Measurements from ENCODE around the gene BABAM1. TPM values are rescaled to one million over a fixed set of nuclear protein-coding genes. Genes with fewer than 3 reads are reported as not detected.

BABAM1 gene
- total and polyA plus RNA-seq, 8 donors, result 25.5 to 71.1 (median 33.0) TPM

DNA sequence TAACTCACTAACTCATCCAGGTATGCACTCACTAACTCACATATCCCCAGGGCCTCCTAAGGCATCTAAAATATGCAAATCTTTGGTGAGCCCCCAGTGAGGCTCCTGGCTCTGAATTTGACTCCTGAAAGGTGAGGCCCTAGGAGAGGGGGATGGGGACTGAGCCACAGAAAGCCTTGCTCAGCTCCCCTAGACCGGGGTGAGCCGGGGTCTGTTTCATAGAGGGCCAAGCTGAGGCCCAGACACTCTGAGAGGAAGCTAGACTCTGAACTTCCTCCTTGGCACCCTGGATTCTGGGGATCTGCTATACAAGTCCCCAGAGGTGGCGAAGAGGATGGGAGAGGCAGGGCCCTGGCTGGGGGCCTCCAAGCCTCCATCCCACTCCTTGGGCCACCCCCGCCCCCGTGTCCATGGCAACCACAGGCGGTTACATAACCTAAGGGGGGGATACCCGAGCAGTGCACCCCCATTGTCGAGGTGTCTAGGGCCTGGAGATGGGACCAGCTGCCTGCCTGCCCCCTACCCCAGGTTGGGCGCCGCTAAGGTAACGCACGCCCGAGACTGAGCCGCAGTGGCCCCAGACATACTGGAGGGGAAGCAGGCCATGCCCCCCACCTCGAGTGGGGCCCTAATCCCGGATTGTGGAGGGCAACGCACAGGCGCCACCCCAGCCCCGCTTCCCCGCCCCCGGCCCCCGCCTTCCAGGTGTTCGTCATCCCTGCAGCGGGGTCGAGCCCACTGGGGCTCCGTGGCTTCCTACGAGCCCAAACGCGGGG is 35.3 kb downstream of the BABAM1 start:
- 7 to 15% methylated on average over 20 to 29 of the region's 29 CpGs for WGBS, 2 donors
- peak in 1 of 4 donors; percentile 0 for ATAC-seq

DNA sequence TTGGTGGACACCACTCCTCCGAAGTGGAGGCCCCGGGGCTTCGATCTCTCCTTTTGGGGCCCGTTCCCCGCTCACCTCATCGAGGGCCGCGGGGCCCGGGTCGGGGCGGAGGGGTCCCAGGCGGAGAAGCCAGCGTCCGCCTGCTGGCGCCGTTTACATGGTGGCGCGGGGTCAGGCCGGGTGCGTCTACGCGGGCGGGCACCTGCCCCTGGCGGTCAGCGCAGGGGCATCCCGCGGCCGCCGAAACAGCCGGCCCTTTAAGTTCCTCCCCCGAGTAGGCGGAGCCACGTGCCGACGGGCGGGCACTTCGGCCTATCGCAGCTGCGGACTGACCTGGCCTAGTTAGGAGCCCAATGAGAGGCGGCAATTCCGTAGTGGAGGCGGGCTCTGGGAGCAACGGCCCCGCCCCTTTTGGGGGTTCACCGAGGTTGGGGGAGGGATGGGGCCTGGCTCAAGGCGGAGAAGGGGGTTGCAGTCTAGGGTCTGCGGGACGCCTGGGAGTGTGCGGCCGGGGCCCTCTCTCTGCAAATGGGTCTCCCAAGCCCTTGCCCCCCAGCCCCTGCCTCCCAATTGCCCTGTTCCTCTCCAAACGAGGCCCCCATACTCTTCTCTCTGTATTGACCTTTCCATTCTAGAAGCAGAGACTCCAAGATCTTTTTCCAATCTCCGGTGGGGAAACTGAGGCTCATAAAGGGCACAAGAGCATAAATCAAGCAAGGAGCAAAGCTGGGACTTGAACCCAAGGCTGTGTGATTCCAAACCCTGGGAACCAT is 36.1 kb downstream of the BABAM1 start, which contains the start of gene ABHD8:
ABHD8 (minus strand) TSS at position 259 of the 773 bp plus-strand sequence. CDS start 1,809 bp downstream, outside the sequence.
- Histone ChIP-seq H3K4me3 (peak within 1 kb of the TSS; percentile 64 to 88 (median 76)), H3K27ac (peak within 1 kb of the TSS; percentile 25 to 58 (median 52)), H3K36me3 (no peaks in the 10 kb centered on the region), H3K4me1 (peaks cover 5 to 30% (median 15%) of the 10 kb centered on the region in 3 donors), H3K9me3 (no peaks in the 10 kb centered on the region), H3K27me3 (no peaks in the 10 kb centered on the region)
- intact Hi-C loops (cut with DNase I), result no loop called here
- TF ChIP-seq, protein P1, sequence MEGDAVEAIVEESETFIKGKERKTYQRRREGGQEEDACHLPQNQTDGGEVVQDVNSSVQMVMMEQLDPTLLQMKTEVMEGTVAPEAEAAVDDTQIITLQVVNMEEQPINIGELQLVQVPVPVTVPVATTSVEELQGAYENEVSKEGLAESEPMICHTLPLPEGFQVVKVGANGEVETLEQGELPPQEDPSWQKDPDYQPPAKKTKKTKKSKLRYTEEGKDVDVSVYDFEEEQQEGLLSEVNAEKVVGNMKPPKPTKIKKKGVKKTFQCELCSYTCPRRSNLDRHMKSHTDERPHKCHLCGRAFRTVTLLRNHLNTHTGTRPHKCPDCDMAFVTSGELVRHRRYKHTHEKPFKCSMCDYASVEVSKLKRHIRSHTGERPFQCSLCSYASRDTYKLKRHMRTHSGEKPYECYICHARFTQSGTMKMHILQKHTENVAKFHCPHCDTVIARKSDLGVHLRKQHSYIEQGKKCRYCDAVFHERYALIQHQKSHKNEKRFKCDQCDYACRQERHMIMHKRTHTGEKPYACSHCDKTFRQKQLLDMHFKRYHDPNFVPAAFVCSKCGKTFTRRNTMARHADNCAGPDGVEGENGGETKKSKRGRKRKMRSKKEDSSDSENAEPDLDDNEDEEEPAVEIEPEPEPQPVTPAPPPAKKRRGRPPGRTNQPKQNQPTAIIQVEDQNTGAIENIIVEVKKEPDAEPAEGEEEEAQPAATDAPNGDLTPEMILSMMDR (IDR thresholded peaks at IDR 0.05), result peak; percentile 61 to 68 (median 64)
- 1 to 2% methylated on average over 50 to 52 of the region's 52 CpGs for WGBS, 2 donors
- ATAC-seq (peak; percentile 73 to 86 (median 80)), DNase-seq (peak; percentile 96 to 99 (median 98)), FAIRE-seq (no peak)

More for the DNA sequence above, 35.3 kb downstream of the BABAM1 start:
- no peaks in the 10 kb centered on the region for H3K36me3 ChIP-seq
- H3K9me3 ChIP-seq, result no peaks in the 10 kb centered on the region
- no peaks in the 10 kb centered on the region for H3K27me3 ChIP-seq
- H3K4me1 ChIP-seq, result peaks cover 5 to 30% (median 15%) of the 10 kb centered on the region in 3 donors
- FAIRE-seq (no peak), DNase-seq (peak in 5 of 6 donors; percentile 31 to 83 (median 47))
- TF ChIP-seq, protein P1 (IDR thresholded peaks at IDR 0.05), result no peak
- H3K27ac ChIP-seq, result peak overlapping the region; percentile 25 to 58 (median 52)
- peak overlapping the region; percentile 64 to 88 (median 76) for H3K4me3 ChIP-seq
- intact Hi-C loops (cut with DNase I), result no loop called here

DNA sequence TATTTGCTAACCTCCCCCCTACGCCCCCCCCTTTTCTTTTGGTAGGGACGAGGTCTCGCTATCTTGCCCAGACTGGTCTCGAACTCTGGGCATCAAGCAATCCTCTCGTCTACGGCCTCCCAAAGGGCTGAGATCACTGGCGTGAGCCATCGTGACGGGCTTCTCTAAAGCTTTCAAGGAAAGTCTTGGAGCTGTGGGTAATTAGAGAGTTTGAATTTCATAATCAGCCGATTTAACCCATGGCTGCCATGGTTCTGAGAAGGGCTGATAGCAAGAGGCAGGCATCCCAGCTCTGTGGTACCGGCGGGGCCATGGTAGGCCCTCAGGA is 36.7 kb downstream of the BABAM1 start:
- Histone ChIP-seq H3K36me3 (no peaks in the 10 kb centered on the region), H3K27me3 (no peaks in the 10 kb centered on the region), H3K4me3 (peak overlapping the region in 2 of 4 donors; percentile 64 to 88), H3K27ac (no peak overlapping the region), H3K4me1 (peaks cover 5 to 30% (median 15%) of the 10 kb centered on the region in 3 donors), H3K9me3 (no peaks in the 10 kb centered on the region)
- TF ChIP-seq, protein P1 (IDR thresholded peaks at IDR 0.05), result no peak
- ATAC-seq (no peak), DNase-seq (no peak), FAIRE-seq (no peak)
- intact Hi-C loops (cut with DNase I), result no loop called here
- 70 to 78% methylated on average over 12 of the region's 12 CpGs for WGBS, 2 donors

DNA sequence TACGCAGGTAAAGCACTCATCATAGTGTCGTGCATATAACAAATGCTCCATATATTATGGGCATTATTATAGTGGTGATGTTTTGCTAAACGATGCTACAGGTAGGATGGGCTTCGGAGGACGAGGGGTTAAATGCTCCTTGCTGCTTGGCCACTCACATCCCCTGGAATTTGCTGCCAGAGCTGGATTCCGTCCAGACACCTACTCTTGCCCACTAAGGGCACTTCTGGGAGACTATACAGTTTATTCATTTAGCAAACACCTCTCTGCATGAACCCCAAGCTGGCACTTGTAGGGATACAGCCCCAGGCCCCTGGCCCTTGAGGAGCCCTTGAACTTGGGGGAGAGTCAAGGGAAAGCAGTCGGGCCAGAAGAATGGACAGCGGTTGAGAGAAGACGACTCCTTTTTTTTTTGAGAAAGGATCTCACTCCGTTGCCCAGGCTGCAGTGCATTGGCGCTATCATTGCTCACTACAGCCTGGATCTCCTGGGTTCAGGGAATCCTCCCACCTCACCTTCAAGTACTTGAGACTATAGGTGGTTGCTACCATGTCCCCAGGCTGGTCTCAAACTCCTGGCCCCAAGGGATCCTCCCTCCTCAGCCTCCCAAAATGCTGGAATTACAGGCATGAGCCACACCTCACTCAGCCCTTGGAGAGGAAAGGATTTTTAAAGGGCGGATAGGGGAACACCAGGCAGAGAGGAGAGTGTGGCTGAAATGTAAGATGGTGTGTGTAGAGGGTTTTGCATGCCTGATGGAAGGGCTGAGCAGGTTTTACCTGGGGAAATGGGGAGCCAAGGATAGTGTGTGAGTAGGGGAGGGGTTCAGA is 37.4 kb downstream of the BABAM1 start:
- H3K27me3 ChIP-seq, result no peaks in the 10 kb centered on the region
- no peaks in the 10 kb centered on the region for H3K36me3 ChIP-seq
- H3K4me1 ChIP-seq, result peaks cover 5 to 30% (median 15%) of the 10 kb centered on the region in 3 donors
- WGBS, 2 donors, result 57 to 59% methylated on average over 12 of the region's 12 CpGs
- intact Hi-C loops (cut with DNase I), result no loop called here
- ATAC-seq (no peak), FAIRE-seq (no peak), DNase-seq (peak in 1 of 6 donors; percentile 55)
- peak overlapping the region in 1 of 4 donors; percentile 73 for H3K4me3 ChIP-seq
- H3K9me3 ChIP-seq, result no peaks in the 10 kb centered on the region
- peak overlapping the region; percentile 33 to 90 (median 88) for H3K27ac ChIP-seq
- TF ChIP-seq, protein P1 (IDR thresholded peaks at IDR 0.05), result no peak

Data from pancreas (tissue), 10 donors.